Fibroblast of villous mesenchyme (primary cell): ENCODE results near the gene KCNJ10. TPM values are rescaled to one million over a fixed set of nuclear protein-coding genes. Genes with fewer than 3 reads are reported as not detected.
A peak's percentile ranks its signal among the peaks of the same experiment; 100 is the strongest.

Experiments used
- DNase-seq: peaks from one replicate; pipeline ENCODE4 v3.0.0-alpha.2; 2010; ENCODE audit warnings: low read depth
- H3K4me3 ChIP-seq: 2 replicates; pipeline ENCODE4 v1.5.1; 2011; ENCODE audit warnings: low read depth, mild to moderate bottlenecking, low read length
- total RNA-seq: library from RNA; depleted of rRNA; stranded (reverse); fragments of >200 nt; gene quantifications from 2 replicates; pipeline ENCODE4 v1.2.3, GENCODE V29; 2012
- TF ChIP-seq, protein P1 (sequence below): IDR thresholded peaks from 2 replicates; pipeline ENCODE4 v1.5.1; 2012; ENCODE audit warnings: low read depth, mild to moderate bottlenecking, low read length; ENCODE audit not compliant: insufficient read depth

KCNJ10 gene
- total RNA-seq, 1 donor = not detected

DNA sequence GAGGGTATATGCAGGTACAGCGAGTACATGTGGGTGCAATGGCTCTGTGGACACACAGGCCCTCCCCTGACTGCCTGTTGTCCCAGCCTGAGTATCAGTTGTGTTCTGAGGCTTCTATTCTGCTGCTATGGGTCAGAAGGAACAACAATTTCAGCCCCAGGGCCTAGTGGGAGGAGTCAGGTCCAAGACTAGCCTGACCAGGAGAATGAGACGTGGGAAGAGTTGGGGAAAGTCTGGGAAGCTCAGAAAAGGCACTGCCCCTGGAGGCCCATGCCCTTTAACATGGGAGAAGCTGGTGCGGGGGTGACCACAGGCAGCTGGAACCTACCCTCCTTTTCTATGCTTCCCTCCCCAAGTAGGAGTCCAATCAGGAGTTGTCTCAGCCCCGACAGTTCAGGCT lies 20.8 kb upstream of the KCNJ10 start:
- H3K4me3 ChIP-seq = no peak overlapping the region
- DNase-seq = no peak
- TF ChIP-seq, protein P1, sequence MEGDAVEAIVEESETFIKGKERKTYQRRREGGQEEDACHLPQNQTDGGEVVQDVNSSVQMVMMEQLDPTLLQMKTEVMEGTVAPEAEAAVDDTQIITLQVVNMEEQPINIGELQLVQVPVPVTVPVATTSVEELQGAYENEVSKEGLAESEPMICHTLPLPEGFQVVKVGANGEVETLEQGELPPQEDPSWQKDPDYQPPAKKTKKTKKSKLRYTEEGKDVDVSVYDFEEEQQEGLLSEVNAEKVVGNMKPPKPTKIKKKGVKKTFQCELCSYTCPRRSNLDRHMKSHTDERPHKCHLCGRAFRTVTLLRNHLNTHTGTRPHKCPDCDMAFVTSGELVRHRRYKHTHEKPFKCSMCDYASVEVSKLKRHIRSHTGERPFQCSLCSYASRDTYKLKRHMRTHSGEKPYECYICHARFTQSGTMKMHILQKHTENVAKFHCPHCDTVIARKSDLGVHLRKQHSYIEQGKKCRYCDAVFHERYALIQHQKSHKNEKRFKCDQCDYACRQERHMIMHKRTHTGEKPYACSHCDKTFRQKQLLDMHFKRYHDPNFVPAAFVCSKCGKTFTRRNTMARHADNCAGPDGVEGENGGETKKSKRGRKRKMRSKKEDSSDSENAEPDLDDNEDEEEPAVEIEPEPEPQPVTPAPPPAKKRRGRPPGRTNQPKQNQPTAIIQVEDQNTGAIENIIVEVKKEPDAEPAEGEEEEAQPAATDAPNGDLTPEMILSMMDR = no peak

DNA sequence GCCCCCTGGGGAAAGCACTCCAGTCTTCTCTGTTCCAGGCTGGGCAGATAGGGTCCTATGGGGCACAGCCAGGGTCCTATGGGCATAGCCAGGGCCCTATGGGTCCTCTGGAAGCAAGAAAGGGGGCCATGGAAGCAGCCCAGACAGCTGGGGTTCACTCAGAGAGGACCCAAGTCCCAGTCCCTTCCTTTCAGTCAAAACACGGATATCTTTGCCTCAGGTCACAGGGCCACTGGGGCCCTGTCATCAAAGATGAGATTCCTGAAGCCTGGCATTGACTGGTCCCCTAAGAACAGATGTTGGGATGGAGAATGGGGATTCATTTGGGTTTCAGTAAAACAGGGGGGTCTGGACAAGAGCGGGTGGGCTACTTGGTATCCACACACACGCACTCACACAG lies 19.9 kb upstream of the KCNJ10 start:
- TF ChIP-seq, protein P1 = no peak
- DNase-seq = no peak
- no peak overlapping the region for H3K4me3 ChIP-seq

DNA sequence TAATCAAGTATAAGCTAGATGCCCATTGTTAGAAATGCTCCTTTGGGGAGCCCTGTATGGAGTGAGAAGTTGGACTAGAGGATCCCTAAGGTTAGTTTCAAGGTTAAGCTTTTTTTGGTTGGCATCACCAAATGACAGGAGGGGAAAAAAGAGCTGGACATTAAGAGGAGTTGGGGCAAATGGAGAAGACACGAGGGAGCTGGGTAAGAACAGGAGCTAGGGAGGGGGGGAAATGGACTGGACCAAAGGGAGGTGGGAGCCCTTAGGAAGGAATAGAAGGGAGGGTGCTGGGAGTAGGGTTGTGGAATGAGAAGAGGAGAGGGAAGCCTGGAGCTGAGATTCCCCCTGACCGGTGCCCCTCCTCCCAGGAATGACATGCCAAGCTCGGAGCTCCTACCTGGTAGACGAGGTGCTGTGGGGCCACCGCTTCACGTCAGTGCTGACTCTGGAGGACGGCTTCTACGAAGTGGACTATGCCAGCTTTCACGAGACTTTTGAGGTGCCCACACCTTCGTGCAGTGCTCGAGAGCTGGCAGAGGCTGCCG lies 17.2 kb upstream of the KCNJ10 start:
- no peak overlapping the region for H3K4me3 ChIP-seq
- TF ChIP-seq, protein P1 = no peak
- no peak for DNase-seq

DNA sequence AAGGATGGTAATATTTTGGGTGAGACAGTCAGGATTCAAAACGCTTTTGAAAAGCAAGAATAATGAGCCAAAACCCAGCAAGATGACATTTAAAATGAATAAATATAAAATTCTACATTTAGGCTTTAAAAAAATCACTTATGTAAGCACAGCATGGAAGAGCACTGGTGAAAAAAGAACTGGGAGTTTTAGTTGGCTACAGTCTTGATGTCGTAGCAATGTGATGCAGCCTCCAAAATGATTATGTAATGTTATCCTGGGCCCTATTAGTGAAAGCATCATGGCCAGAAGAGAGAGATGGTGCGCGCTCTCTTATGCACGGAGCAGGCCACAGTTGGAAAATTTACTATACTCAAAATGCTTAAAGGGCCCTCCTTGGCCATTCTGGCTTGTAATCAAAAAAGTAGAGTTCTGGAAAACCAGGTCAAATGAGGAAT lies 16.5 kb upstream of the KCNJ10 start:
- no peak overlapping the region for H3K4me3 ChIP-seq
- no peak for DNase-seq
- TF ChIP-seq, protein P1 = no peak

DNA sequence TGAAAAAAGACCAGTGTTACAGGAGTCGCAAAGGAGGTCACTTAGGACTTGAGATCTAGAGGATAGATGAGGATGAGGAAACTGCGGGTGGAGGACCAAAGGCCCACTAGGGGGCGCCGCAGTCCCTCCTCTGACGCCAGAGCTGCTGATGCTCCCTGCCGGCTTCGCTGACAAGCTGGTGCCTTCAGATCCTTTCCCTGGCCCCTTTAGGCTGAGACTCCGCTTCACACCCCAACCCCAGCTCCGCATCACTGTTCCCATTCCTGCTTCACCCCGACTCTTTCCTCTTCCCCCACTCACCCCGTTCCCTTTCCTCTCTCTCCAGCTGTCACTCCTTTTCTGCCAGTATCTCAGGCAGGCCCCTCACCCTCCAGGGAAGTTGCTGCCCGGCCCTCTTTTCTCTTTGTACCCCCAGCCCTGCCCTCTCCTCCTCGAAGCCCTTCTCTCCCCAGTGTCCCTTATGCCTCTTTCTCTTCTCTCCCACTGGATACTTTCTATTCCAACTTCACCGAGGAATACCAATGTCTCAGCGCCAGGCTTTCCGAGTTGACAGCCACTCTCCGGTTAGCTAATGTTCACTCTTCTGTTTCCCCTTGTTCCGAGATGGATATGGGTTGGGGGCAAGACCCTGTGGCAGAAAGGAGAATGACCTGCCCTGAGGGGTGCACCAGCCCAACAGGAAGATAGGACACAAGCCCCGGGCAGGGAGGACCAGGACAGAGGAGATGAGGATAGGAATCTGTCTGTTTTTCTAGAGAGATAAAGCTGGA lies 15.9 kb upstream of the KCNJ10 start:
- peak; percentile 64 for DNase-seq
- TF ChIP-seq, protein P1 = peak; percentile 87
- H3K4me3 ChIP-seq = no peak overlapping the region

DNA sequence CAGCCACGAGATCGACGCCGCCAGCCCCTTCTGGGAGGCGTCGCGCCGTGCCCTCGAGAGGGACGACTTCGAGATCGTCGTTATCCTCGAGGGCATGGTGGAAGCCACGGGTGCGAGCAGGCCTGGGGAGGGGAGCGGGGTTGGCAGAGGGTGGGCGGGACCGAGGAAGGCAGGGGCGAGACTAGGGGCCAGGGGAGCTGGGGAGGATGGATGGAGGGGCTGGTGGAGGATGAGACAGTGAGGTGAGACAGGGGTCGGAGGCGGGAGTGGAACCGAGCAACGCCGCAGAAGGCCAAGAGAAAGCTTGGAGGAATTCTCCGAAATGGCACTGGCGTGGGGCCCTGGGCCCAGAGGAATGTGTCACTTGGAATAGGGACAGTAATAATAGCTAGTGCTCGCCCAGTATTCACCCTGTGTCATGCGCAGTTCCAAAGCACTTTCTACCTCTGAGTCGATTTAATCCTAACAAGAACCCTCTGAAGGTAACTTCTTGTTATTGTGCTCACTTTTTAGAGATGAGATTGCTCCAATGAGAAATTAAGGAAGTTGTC lies 14.9 kb upstream of the KCNJ10 start:
- TF ChIP-seq, protein P1 = no peak
- no peak overlapping the region for H3K4me3 ChIP-seq
- DNase-seq = no peak
